Measurements from ENCODE around the gene PSMG1. TPM values are rescaled to one million over a fixed set of nuclear protein-coding genes. Genes with fewer than 3 reads are reported as not detected.

PSMG1 gene
- polyA plus RNA-seq, 1 of the 3 experiments (the other 2 are of a cell fraction) = 39.6 TPM

- ChIA-PET CTCF (interaction anchor here (1.6 kb wide), 1 partner anchor 18 kb away, joined by 4 read pairs; no protein-coding TSS in a partner anchor), POLR2A (no interaction called here)
- no peak overlapping the region for H3K9ac ChIP-seq
- H3K9me2 ChIP-seq = no peaks in the 10 kb centered on the region
- H3K27me3 ChIP-seq (ENCODE audit: insufficient read depth) = no peaks in the 10 kb centered on the region
- WGBS (ENCODE audit: low lambda C conversion rate) = 80% methylated on average over 7 of the region's 7 CpGs
- DNase-seq = no peak
- no peak overlapping the region for H3K27ac ChIP-seq (ENCODE audit: low read depth in 2 of 2, low read length in 1 of 2)
- H3K4me1 ChIP-seq (ENCODE audit: control insufficient read depth in 1 of 2, insufficient read depth in 2 of 2, low read depth in 1 of 2, low read length in 1 of 2) = no peaks in the 10 kb centered on the region
- no peak overlapping the region for H3K4me3 ChIP-seq (ENCODE audit: low read depth in 2 of 2, low read length in 1 of 2)
- no peaks in the 10 kb centered on the region for H3K36me3 ChIP-seq (replicated peaks in 1 of 2; ENCODE audit: control insufficient read depth in 1 of 2, insufficient read depth in 2 of 2, low read length in 1 of 2)
- H3F3A ChIP-seq (replicated peaks; ENCODE audit: insufficient read depth) = no peaks in the 10 kb centered on the region
- H4K20me1 ChIP-seq (ENCODE audit: insufficient read depth) = no peaks in the 10 kb centered on the region
- H3K79me2 ChIP-seq (ENCODE audit: insufficient read depth) = no peaks in the 10 kb centered on the region
- TF ChIP-seq TCF12 (IDR thresholded peaks at IDR 0.05) = no peak
- no peak for TF ChIP-seq NRF1 (IDR thresholded peaks at IDR 0.05; ENCODE audit: low read depth, low read length)
- no peak for TF ChIP-seq MEF2A (IDR thresholded peaks at IDR 0.05; ENCODE audit: borderline replicate concordance, low read depth)
- TF ChIP-seq RCOR1 (IDR thresholded peaks at IDR 0.05; ENCODE audit: low read length) = no peak
- no peak for TF ChIP-seq EZH2phosphoT487 (IDR thresholded peaks at IDR 0.05; ENCODE audit: borderline replicate concordance, low read depth)
- no peak for TF ChIP-seq FOXJ3 (CRISPR knock-in tag; IDR thresholded peaks at IDR 0.05)
- H3K9me3 ChIP-seq = no peaks in the 10 kb centered on the region
- H2AFZ ChIP-seq (ENCODE audit: low read depth) = no peak overlapping the region; the same call in 1 of the 2 replicates
- no peak overlapping the region for H3K4me2 ChIP-seq
Measured at GRCh38 chr21:39156024-39156423, 27.2 kb downstream of the PSMG1 start.

DNA sequence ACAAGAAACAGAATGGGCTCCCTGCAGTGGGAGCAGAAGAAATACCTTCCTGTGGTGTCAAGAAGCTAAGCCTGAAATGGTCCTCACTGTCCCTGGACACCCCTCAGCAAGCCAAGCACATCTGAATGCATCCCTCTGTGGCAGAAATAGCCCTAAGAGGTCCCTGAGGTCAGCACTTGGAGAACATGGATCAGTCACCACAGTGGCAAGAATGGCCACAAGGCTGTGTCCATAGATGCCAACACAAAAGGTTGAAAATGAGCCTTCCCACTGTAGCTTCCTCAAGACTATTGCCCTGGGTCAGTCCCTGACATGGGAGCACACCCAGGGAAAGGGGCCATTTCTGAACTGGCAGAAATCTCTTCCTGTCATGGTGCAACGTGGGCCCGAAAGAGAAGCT, 27.7 kb downstream of the PSMG1 start:
- no peaks in the 10 kb centered on the region for H4K20me1 ChIP-seq (ENCODE audit: insufficient read depth)
- no peaks in the 10 kb centered on the region for H3K79me2 ChIP-seq (ENCODE audit: insufficient read depth)
- no peak overlapping the region for H3K27ac ChIP-seq (ENCODE audit: low read depth in 2 of 2, low read length in 1 of 2)
- H3K9me2 ChIP-seq = no peaks in the 10 kb centered on the region
- no peak overlapping the region for H2AFZ ChIP-seq (ENCODE audit: low read depth)
- ChIA-PET CTCF (interaction anchor here (1.6 kb wide), 1 partner anchor 18 kb away, joined by 4 read pairs; no protein-coding TSS in a partner anchor), POLR2A (no interaction called here)
- no peak overlapping the region for H3K4me3 ChIP-seq (ENCODE audit: low read depth in 2 of 2, low read length in 1 of 2)
- 76% methylated on average over 2 of the region's 2 CpGs for WGBS (ENCODE audit: low lambda C conversion rate)
- no peak overlapping the region for H3K9ac ChIP-seq
- H3K9me3 ChIP-seq = no peaks in the 10 kb centered on the region
- H3K4me2 ChIP-seq = no peak overlapping the region
- DNase-seq = no peak
- no peaks in the 10 kb centered on the region for H3K27me3 ChIP-seq (ENCODE audit: insufficient read depth)
- TF ChIP-seq FOXJ3 (CRISPR knock-in tag; IDR thresholded peaks at IDR 0.05) = no peak
- TF ChIP-seq RCOR1 (IDR thresholded peaks at IDR 0.05; ENCODE audit: low read length) = no peak
- no peak for TF ChIP-seq RAD21 (IDR thresholded peaks at IDR 0.05; ENCODE audit: low read length)
- no peak for TF ChIP-seq SMC3 (IDR thresholded peaks at IDR 0.05; ENCODE audit: low read depth, low read length)
- no peak for TF ChIP-seq CHD2 (IDR thresholded peaks at IDR 0.05; ENCODE audit: low read length, partially characterized antibody)
- H3K36me3 ChIP-seq (replicated peaks in 1 of 2; ENCODE audit: control insufficient read depth in 1 of 2, insufficient read depth in 2 of 2, low read length in 1 of 2) = no peaks in the 10 kb centered on the region
- no peaks in the 10 kb centered on the region for H3K4me1 ChIP-seq (ENCODE audit: control insufficient read depth in 1 of 2, insufficient read depth in 2 of 2, low read depth in 1 of 2, low read length in 1 of 2)
- no peaks in the 10 kb centered on the region for H3F3A ChIP-seq (replicated peaks; ENCODE audit: insufficient read depth)

DNA sequence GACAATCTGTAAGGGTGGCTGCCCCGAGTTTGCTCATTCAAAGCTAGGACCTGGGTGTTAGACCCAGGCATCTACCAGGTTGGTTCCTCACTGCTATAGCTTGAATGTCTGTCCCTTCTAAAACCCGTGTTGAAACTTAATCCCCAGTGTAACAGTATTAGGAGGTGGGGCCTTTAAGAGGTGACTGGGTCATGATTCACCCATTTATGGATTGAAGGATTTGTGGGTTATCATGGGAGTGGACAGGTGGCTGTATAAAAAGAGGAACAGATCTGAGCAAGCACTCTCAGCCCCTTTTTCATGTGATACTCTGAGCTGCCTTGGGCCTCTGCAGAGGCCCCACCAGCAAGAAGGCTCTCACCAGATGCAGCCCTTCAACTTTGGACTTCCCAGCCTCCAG, 29.4 kb downstream of the PSMG1 start:
- WGBS (ENCODE audit: low lambda C conversion rate) = 56% methylated on average over 2 of the region's 2 CpGs

More for the DNA sequence above, 29.4 kb downstream of the PSMG1 start:
- Histone ChIP-seq H3F3A (replicated peaks; ENCODE audit: insufficient read depth) (no peaks in the 10 kb centered on the region), H3K79me2 (ENCODE audit: insufficient read depth) (no peaks in the 10 kb centered on the region), H2AFZ (ENCODE audit: low read depth) (no peak overlapping the region), H3K27me3 (ENCODE audit: insufficient read depth) (no peaks in the 10 kb centered on the region), H3K27ac (ENCODE audit: low read depth in 2 of 2, low read length in 1 of 2) (no peak overlapping the region), H3K4me1 (ENCODE audit: control insufficient read depth in 1 of 2, insufficient read depth in 2 of 2, low read depth in 1 of 2, low read length in 1 of 2) (no peaks in the 10 kb centered on the region), H3K9me3 (no peaks in the 10 kb centered on the region), H3K9me2 (no peaks in the 10 kb centered on the region), H3K36me3 (replicated peaks in 1 of 2; ENCODE audit: control insufficient read depth in 1 of 2, insufficient read depth in 2 of 2, low read length in 1 of 2) (no peaks in the 10 kb centered on the region), H4K20me1 (ENCODE audit: insufficient read depth) (no peaks in the 10 kb centered on the region), H3K9ac (no peak overlapping the region), H3K4me2 (no peak overlapping the region), H3K4me3 (ENCODE audit: low read depth in 2 of 2, low read length in 1 of 2) (no peak overlapping the region)
- ChIA-PET CTCF (interaction anchor here (1.3 to 1.6 kb wide), 3 partner anchors 13 to 23 kb away, joined by 4 read pairs; no protein-coding TSS in a partner anchor), POLR2A (no interaction called here)
- TF ChIP-seq CHD2 (IDR thresholded peaks at IDR 0.05; ENCODE audit: low read length, partially characterized antibody) (no peak), YY1 (IDR thresholded peaks at IDR 0.05; ENCODE audit: low read depth) (no peak), NFIC (IDR thresholded peaks at IDR 0.05; ENCODE audit: borderline replicate concordance) (no peak), RXRA (IDR thresholded peaks at IDR 0.05; ENCODE audit: borderline replicate concordance, low read depth) (no peak), REST (IDR thresholded peaks at IDR 0.05; ENCODE audit: low read depth, low read length) (no peak)
- TF ChIP-seq, protein P1, sequence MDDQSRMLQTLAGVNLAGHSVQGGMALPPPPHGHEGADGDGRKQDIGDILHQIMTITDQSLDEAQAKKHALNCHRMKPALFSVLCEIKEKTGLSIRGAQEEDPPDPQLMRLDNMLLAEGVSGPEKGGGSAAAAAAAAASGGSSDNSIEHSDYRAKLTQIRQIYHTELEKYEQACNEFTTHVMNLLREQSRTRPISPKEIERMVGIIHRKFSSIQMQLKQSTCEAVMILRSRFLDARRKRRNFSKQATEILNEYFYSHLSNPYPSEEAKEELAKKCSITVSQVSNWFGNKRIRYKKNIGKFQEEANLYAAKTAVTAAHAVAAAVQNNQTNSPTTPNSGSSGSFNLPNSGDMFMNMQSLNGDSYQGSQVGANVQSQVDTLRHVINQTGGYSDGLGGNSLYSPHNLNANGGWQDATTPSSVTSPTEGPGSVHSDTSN (IDR thresholded peaks at IDR 0.05) = no peak
- DNase-seq = no peak

Data from SK-N-SH (cell line).